HG03432 (cell line): ENCODE results near the gene KIF17.

Experiments
- ATAC-seq: cut with Tn5 transposase; IDR thresholded peaks from one replicate; pipeline ENCODE4 v1.9.1; 2021; ENCODE audit warnings: mild to moderate bottlenecking, moderate library complexity; ENCODE audit not compliant: unreplicated experiment

The KIF17 gene

GRCh38 chr1:20711285-20712214, 6.3 kb downstream of the KIF17 start:
- ATAC-seq: no peak

DNA sequence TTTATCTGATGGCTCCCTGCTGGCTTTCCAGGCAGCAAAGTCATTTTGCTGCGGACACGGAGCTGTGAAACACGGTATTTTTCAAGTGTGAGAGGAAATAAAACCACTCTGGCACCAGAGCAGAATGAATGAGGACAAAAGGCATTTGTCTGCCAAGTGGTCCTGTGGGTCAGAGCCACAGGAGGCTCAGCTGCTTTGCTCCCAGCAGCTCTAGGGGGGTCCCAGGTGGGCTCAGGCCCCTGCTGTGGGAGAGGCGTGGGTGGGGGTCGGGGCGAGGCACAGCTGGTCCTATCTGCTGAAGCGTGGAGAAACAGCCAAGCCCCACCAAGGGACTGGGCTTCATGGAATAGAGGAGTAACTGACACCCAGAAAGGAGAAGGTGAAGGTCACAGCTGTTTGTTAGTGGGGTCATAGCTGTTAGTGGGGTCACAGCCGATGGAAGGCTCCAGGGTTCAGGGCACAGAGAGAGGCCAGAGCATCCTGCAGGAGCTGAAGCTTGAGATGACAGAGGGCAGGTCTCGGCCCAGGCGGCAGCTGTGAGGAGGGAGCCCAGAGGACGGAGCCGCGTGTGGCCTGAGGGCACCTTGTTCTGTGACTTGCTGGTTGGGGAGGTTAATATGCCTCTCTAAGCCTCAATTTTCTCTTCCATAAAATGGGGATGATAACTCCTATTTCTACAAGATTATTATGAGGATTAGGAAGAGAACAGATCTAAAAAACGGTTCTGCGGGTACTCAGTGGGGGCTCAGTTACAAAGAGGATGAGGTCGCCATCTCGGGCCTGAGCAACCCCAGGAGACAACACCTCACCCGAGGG, 7.1 kb downstream of the KIF17 start:
- ATAC-seq: no peak

- no peak for ATAC-seq
Observed at GRCh38 chr1:20709868-20710267, 7.9 kb downstream of the KIF17 start.

GRCh38 chr1:20708891-20709290, 8.9 kb downstream of the KIF17 start:
- ATAC-seq: no peak

GRCh38 chr1:20708057-20708456, 9.8 kb downstream of the KIF17 start:
- no peak for ATAC-seq

DNA sequence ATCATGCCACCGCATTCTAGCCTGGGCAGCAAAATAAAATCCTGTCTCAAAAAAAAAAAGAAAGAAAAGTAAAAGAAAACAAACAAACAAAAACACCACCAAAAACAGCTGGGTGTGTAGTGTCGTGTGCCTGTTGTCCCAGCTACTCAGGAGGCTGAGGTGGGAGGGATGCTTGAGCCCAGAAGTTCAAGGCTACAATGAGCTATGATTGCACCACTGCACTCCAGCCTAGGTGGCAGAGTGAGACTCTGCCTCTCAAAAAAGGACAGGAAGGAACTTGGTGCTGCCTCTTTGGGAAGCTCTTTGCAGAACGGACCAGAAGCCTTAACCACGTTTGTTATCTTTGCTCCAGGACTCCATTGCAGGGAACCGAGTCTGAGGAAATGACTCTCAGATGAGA, 11.0 kb downstream of the KIF17 start:
- no peak for ATAC-seq

DNA sequence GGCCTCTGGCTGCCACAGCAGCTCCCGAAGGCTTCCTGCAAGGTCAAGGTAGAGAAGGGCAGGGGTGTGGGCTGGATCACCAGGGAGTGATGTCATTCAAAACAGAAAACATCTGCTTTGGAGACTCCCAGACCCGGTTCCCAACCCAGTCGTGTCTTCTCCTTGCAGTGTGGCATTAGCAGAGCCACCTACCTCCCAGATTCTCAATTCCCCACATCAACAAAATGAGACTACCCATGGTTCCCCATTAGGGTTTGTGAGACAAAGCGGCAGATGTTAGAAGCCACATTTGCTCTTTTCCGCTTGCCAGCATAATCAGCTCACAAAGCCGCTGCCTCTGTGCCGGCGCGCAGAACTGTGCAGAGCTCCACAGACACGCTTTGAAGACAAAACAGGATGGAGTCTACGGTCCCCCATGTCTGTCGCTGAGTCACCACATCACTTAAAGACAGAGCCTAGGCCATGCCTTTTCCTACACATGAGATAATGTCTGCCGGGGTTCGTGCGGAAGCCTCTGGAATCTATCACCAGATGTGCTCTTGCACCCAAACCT, 12.5 kb downstream of the KIF17 start:
- no peak for ATAC-seq

GRCh38 chr1:20704390-20705202, 13.2 kb downstream of the KIF17 start:
- ATAC-seq: no peak

- ATAC-seq: no peak
Observed at GRCh38 chr1:20703124-20703756, 14.6 kb downstream of the KIF17 start.

DNA sequence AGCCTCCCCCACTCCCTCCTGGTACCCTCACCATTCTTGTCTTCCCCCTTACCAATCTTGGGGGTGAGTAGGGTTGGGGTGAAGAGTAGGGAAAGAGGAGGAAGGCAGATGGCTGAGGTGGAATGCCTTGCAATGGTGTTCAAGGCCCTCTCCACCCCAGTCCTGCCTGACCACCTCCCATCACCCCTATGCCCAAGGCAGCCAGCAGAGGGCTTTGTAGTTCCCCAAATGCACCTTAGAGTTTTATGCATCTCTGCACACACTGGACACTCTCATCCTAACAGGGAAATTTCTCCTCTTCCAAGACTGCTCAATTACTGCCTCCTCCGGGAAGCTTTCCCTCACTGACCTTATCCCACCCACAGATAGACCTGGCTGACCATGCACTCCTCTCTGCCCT, 15.4 kb downstream of the KIF17 start:
- ATAC-seq: no peak

DNA sequence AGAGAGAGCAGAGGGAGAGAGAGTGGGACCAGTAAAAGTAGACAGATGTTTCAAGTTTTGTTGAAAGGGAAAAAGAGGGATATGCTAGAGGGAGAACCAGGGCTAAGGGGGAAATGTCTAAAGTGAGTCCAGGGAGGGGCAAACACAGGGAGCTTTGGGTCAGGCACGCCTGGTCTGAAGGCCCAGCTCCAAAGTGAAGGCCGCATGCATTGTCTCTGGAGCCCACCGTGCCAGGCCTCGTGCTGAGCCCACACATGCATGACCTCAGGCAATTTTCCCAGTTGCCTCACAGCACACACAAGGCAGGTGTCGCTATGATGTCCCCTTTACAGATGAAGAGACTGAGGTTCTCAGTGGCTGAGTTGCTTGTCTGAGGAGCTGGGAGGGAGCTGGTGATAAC, 16.0 kb downstream of the KIF17 start:
- no peak for ATAC-seq

- ATAC-seq: no peak
Observed at GRCh38 chr1:20701446-20701845, 16.4 kb downstream of the KIF17 start.

GRCh38 chr1:20700636-20701215, 17.1 kb downstream of the KIF17 start:
- no peak for ATAC-seq

GRCh38 chr1:20699558-20699957, 18.2 kb downstream of the KIF17 start:
- ATAC-seq: no peak

- no peak for ATAC-seq
Observed at GRCh38 chr1:20698195-20698910, 19.5 kb downstream of the KIF17 start.

- no peak for ATAC-seq
Observed at GRCh38 chr1:20697563-20697962, 20.2 kb downstream of the KIF17 start.

DNA sequence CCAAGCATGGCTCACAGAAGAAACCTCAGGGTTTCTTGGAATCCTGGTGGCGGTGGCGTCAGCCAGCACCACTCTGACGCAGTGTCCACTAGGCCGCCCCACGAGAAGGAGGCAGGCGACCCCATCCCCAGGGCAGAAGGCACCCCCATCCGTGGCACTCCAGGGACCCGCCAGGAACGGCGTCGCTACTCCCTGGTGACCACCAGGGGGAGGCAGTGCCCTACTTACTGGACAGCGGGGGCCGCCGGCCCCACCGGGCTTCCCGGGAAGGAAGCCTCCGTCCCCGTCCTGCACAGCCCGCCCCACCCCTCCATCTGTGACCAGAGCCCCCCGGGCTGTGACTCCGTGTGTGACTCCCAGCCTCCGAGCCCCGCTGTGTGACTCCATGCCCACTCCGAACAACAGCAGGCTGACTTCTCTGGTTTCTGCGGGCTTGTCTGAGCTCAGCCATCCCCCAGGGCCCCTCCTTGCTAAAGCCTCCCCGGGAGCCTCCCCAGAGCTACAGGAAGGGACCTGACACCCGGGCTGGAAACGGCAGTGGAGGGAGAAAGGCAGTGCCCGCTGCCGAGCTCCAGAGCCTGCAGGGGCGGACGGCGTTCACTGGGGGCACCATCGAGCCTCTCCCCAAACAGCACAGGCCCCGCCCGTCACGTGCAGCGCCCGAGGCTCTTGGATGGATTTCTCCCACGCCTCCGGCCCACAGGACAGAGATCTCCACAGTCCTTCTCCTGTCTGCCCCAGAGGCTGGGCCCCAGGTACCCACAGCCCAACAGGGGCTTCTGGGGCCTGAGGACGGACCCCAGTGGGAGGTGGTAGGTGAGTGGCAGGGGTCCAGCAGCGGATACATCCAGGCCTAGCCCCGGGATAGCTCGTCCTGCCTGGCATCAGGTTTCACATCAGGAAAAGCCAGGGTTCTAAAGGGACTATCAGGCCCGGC, 21.1 kb downstream of the KIF17 start:
- ATAC-seq: peak; percentile 76

DNA sequence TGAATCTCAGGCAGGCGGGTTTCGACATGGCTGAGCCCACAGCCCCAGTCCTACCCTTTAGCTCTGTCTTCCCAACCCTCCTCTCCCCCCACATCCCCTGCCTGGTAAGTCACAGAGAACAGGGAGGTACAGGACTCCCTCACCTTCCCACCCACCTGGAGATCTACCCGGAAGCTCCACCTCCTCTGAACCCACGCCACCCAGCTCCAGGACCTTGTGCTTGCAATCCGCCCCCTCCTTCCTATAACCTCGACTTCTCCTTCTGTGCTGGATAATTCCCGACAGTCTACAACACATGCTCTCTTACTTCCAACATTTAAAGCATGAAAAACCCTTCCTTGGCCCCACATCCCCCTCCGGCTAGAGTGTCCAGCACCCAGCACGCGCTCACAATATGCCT, 22.3 kb downstream of the KIF17 start:
- no peak for ATAC-seq
